Neural crest cell (in vitro differentiated cells): ENCODE measurements around the gene GRIK2. TPM values are rescaled to one million over a fixed set of nuclear protein-coding genes. Genes with fewer than 3 reads are reported as not detected.

Source experiments
- DNase-seq: peaks from one replicate; pipeline ENCODE4 v3.0.0; 2021; ENCODE audit warnings: low read depth, mixed read lengths, low spot score
- H3K27ac Mint-ChIP-seq: one replicate; pipeline ENCODE4 v1.8.0; 2021; ENCODE audit warnings: mild to moderate bottlenecking, mixed read lengths; ENCODE audit not compliant: unreplicated experiment
- H3K27me3 Mint-ChIP-seq: 2 replicates; pipeline ENCODE4 v1.8.0; 2021; ENCODE audit warnings: low read depth, mild to moderate bottlenecking, mixed read lengths
- H3K36me3 Mint-ChIP-seq: 2 replicates; pipeline ENCODE4 v1.8.0; 2021; ENCODE audit warnings: low read depth, mild to moderate bottlenecking, mixed read lengths
- H3K4me1 Mint-ChIP-seq: 2 replicates; pipeline ENCODE4 v1.8.0; 2021; ENCODE audit warnings: mixed read lengths
- H3K4me3 Mint-ChIP-seq: one replicate; pipeline ENCODE4 v1.8.0; 2021; ENCODE audit warnings: mild to moderate bottlenecking, mixed read lengths
- H3K9me3 Mint-ChIP-seq: 2 replicates; pipeline ENCODE4 v1.8.0; 2021; ENCODE audit warnings: mixed read lengths
- total RNA-seq: library from RNA; stranded (reverse); gene quantifications from 2 replicates; pipeline ENCODE4 v1.2.1, GENCODE V29; 2021
- TF ChIP-seq, protein P1 (sequence below): fragments of 200-600 bp; sonication (generic); conservative IDR thresholded peaks from 2 replicates; pipeline ENCODE4 v1.5.0; 2021; ENCODE audit warnings: antibody characterized with exemption, mild to moderate bottlenecking

Gene GRIK2
- total RNA-seq, 1 donor from 2014 or later, result 10.5 TPM

DNA sequence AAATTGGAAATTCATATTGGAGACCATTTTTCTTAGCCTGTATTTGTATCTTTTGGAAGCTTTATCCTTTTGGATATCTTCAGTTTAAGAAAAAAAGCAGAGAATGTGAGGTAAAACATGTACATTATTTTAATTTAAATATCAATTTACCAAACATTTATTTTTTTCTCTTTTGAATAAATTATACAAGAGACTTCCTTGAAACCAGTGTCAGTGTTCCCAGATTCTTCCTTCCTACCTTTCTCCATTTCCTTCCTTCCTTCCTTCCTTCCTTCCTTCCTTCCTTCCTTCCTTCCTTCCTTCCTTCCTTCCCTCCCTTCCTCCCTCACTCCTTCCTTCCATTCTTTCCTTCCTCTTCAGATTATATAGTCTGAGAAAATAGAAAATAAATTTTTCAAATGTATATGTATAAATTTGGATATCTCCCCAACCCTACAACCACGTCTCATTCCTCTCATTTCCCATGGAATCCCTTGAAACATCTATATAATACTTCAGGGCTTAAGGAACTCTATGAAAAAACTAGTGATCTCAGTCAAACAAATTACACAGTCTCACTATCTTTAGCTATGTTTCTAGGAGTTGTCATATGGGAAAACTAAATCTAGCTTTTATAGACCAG, 528.4 kb downstream of the GRIK2 start:
- H3K4me3 Mint-ChIP-seq, result no peak overlapping the region
- no peak for DNase-seq
- H3K36me3 Mint-ChIP-seq, result no peaks in the 10 kb centered on the region
- H3K4me1 Mint-ChIP-seq, result no peaks in the 10 kb centered on the region
- no peaks in the 10 kb centered on the region for H3K27me3 Mint-ChIP-seq
- TF ChIP-seq, protein P1, sequence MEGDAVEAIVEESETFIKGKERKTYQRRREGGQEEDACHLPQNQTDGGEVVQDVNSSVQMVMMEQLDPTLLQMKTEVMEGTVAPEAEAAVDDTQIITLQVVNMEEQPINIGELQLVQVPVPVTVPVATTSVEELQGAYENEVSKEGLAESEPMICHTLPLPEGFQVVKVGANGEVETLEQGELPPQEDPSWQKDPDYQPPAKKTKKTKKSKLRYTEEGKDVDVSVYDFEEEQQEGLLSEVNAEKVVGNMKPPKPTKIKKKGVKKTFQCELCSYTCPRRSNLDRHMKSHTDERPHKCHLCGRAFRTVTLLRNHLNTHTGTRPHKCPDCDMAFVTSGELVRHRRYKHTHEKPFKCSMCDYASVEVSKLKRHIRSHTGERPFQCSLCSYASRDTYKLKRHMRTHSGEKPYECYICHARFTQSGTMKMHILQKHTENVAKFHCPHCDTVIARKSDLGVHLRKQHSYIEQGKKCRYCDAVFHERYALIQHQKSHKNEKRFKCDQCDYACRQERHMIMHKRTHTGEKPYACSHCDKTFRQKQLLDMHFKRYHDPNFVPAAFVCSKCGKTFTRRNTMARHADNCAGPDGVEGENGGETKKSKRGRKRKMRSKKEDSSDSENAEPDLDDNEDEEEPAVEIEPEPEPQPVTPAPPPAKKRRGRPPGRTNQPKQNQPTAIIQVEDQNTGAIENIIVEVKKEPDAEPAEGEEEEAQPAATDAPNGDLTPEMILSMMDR, result no peak
- H3K9me3 Mint-ChIP-seq, result no peaks in the 10 kb centered on the region
- H3K27ac Mint-ChIP-seq, result no peak overlapping the region

DNA sequence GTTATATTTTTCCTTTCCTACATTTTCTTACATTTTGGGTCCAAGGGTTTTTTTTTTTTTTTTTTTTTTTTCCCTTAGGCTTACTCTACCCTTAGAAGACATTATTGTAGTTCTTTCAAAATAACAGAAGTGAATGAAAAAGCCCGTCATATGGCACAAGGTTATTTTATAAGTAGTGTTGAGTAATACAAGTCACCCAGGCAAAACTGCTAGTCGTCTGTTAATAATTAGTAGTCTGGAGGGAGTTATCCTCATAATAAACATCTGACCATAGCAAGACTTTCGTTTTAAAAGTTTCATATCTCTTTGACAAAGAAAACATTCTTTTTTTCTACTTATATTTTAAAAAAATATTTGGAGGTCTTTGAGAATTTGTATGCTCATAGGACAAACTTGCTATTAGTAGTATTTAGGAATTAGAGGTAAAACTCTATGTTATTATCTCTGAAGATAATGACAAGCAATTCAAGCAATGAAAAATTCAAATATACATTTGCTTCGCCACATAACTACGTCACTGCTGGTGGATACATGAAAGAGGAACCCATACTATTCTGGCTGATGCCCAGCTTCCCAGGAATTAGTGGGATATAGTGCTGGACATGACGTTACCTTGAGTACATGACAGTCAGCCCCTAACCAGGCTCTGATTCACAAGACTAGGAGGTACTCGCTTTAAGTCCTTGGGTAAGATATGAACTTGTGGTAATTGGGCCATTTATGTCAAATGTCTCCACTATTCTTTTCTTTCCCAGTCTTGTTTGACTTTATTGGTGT, 532.8 kb downstream of the GRIK2 start:
- TF ChIP-seq, protein P1, result no peak
- H3K4me3 Mint-ChIP-seq, result no peak overlapping the region
- H3K27ac Mint-ChIP-seq, result peak overlapping the region; percentile 57
- no peaks in the 10 kb centered on the region for H3K9me3 Mint-ChIP-seq
- no peaks in the 10 kb centered on the region for H3K27me3 Mint-ChIP-seq
- H3K4me1 Mint-ChIP-seq, result no peaks in the 10 kb centered on the region
- DNase-seq, result no peak
- H3K36me3 Mint-ChIP-seq, result no peaks in the 10 kb centered on the region

DNA sequence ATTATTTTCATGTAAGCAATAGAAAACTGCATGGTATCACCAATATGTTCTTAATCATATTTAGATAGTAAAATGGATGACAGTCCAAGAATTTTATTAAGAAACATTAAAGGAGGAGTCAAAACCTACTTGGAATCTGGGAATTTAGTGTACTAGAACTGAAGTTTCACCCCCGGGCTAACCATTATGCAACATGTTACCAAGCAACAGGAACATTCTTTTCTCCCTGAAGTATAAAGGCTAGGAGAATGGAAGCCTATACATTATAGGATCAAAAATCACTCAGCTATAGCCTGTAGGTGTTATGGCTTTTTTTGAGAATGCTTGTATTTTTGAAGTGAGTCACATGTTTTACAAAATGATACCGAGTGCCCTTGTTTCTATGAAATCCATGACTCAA, 538.3 kb downstream of the GRIK2 start:
- Mint-ChIP-seq H3K4me1 (no peaks in the 10 kb centered on the region), H3K9me3 (no peaks in the 10 kb centered on the region), H3K27ac (no peak overlapping the region), H3K4me3 (no peak overlapping the region), H3K36me3 (no peaks in the 10 kb centered on the region), H3K27me3 (no peaks in the 10 kb centered on the region)
- no peak for DNase-seq
- TF ChIP-seq, protein P1, result no peak

DNA sequence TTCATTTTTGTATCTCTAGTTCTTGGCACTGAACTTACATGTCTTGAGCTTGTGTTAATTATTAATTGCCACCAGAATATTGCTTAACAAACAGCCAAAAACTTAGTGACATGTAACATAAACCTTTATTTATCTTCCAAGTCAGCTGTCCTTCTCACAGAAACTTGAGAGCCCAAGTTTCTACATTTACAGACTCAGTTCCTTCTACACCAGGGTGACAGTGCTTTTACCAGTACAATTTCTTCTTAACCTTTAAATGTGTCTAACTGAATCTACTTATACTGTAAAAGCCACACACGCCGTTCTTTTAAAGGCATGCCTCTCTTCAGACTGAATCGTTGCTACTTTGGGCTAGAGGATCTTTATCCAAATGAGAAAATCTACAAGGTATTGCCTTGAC, 539.2 kb downstream of the GRIK2 start:
- Mint-ChIP-seq H3K27ac (no peak overlapping the region), H3K4me3 (no peak overlapping the region), H3K9me3 (no peaks in the 10 kb centered on the region), H3K4me1 (no peaks in the 10 kb centered on the region), H3K36me3 (no peaks in the 10 kb centered on the region), H3K27me3 (no peaks in the 10 kb centered on the region)
- no peak for DNase-seq
- TF ChIP-seq, protein P1, result no peak

DNA sequence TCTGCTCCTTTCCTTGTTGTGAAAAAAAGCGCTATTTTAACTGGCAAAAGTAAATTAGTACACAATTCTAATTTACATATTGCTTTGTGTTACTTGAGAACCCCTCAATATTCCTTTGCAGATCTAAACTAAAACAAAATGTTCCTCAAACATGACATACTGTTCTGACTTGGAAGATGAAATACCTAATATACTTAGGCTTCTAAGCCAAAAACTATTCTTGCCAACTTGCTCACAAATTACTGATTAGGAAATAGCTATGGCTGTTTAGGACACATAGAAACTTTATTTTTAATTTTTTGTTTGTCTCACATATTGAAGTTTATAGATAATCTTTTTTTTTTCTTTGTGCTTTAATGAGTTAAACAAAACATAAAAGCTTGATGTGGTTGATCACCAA, 542.2 kb downstream of the GRIK2 start:
- Mint-ChIP-seq H3K4me1 (no peaks in the 10 kb centered on the region), H3K27ac (no peak overlapping the region), H3K27me3 (no peaks in the 10 kb centered on the region), H3K9me3 (no peaks in the 10 kb centered on the region), H3K36me3 (no peaks in the 10 kb centered on the region), H3K4me3 (no peak overlapping the region)
- no peak for DNase-seq
- TF ChIP-seq, protein P1, result no peak
